ENCODE measurements around the gene EPHB1.

EPHB1 gene

DNA sequence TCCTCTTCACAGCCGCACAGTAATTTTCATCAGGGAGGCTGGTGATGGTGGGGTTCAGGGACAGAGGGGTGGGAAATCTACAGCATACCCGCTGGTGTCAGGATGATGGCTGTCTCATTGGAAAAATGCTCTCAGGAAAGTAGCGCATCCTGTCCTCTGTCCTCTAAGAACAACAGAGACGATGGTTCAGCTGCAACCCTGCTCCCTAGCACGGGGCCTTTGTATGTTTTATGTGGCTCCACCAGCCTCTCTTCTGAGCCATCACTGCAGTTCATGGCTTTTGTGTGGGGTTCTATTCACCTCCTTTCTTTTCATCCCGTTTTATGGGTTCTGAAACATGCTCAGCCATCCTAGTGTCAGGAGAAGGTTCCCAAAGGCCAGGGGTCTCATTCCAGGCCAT is 68.9 kb downstream of the EPHB1 start:
- no peaks in the 10 kb centered on the region for H3K9me3 ChIP-seq (ENCODE audit: severe bottlenecking)
- H3K4me3 ChIP-seq (ENCODE audit: low read depth, low read length): no peak overlapping the region
- DNase-seq: no peak
- H3K36me3 ChIP-seq: no peaks in the 10 kb centered on the region
- TF ChIP-seq CTCF (IDR thresholded peaks at IDR 0.05; ENCODE audit: low read depth, low read length): no peak
- H3K27ac ChIP-seq: no peak overlapping the region
- no peaks in the 10 kb centered on the region for H3K27me3 ChIP-seq (ENCODE audit: insufficient read depth, low read depth, severe bottlenecking)

GRCh38 chr3:134864636-134865035 is 69.6 kb downstream of the EPHB1 start:
- DNase-seq: no peak
- H3K4me3 ChIP-seq (ENCODE audit: low read depth, low read length): no peak overlapping the region
- no peaks in the 10 kb centered on the region for H3K36me3 ChIP-seq
- no peak overlapping the region for H3K27ac ChIP-seq
- H3K27me3 ChIP-seq (ENCODE audit: insufficient read depth, low read depth, severe bottlenecking): no peaks in the 10 kb centered on the region
- no peak for TF ChIP-seq CTCF (IDR thresholded peaks at IDR 0.05; ENCODE audit: low read depth, low read length)
- H3K9me3 ChIP-seq (ENCODE audit: severe bottlenecking): no peaks in the 10 kb centered on the region

DNA sequence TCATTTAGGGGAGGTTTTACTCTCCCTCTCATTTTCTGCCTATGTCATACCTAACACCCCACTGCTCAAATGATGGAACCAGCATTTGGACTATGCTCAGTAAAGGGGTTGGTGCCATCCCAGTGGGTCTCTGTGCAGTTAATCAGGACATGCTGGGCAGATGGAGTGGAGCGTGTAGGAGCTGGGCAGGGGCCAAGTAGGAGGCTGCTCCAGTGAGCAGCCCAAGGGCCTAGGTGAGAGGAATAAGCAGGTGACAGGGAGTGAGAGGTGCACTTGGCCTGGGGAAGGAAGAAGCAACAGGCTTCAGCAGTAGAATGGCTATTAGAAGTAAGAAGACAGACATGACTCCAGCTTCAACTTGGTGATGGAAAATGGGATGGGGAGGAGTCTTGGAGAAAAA is 72.2 kb downstream of the EPHB1 start:
- TF ChIP-seq CTCF (IDR thresholded peaks at IDR 0.05; ENCODE audit: low read depth, low read length): no peak
- H3K27me3 ChIP-seq (ENCODE audit: insufficient read depth, low read depth, severe bottlenecking): no peaks in the 10 kb centered on the region
- no peak overlapping the region for H3K4me3 ChIP-seq (ENCODE audit: low read depth, low read length)
- H3K36me3 ChIP-seq: no peaks in the 10 kb centered on the region
- DNase-seq: no peak
- no peak overlapping the region for H3K27ac ChIP-seq
- H3K9me3 ChIP-seq (ENCODE audit: severe bottlenecking): no peaks in the 10 kb centered on the region

GRCh38 chr3:134869153-134869726 is 74.2 kb downstream of the EPHB1 start:
- H3K9me3 ChIP-seq (ENCODE audit: severe bottlenecking): no peaks in the 10 kb centered on the region
- no peak overlapping the region for H3K4me3 ChIP-seq (ENCODE audit: low read depth, low read length)
- H3K27me3 ChIP-seq (ENCODE audit: insufficient read depth, low read depth, severe bottlenecking): no peaks in the 10 kb centered on the region
- no peak for TF ChIP-seq CTCF (IDR thresholded peaks at IDR 0.05; ENCODE audit: low read depth, low read length)
- H3K27ac ChIP-seq: no peak overlapping the region
- DNase-seq: no peak
- H3K36me3 ChIP-seq: no peaks in the 10 kb centered on the region

- no peak for TF ChIP-seq CTCF (IDR thresholded peaks at IDR 0.05; ENCODE audit: low read depth, low read length)
- H3K36me3 ChIP-seq: no peaks in the 10 kb centered on the region
- no peak for DNase-seq
- no peaks in the 10 kb centered on the region for H3K27me3 ChIP-seq (ENCODE audit: insufficient read depth, low read depth, severe bottlenecking)
- no peak overlapping the region for H3K4me3 ChIP-seq (ENCODE audit: low read depth, low read length)
- H3K27ac ChIP-seq: no peak overlapping the region
- H3K9me3 ChIP-seq (ENCODE audit: severe bottlenecking): no peaks in the 10 kb centered on the region
Observed at GRCh38 chr3:134871818-134872217, 76.8 kb downstream of the EPHB1 start.

All from WERI-Rb-1 (cell line).